ENCODE data around the gene RHOV.

GRCh38 chr15:40914013-40914412 lies 40.0 kb upstream of the RHOV start:
- TF ChIP-seq NFRKB (IDR thresholded peaks at IDR 0.05): no peak
- TF ChIP-seq BHLHE40 (IDR thresholded peaks at IDR 0.05; ENCODE audit: borderline replicate concordance): no peak
- TF ChIP-seq SUZ12 (IDR thresholded peaks at IDR 0.05): no peak

Measured in HEK293T (cell line).